Keratinocyte (primary cell): ENCODE measurements around the gene FGF12. TPM values are rescaled to one million over a fixed set of nuclear protein-coding genes. Genes with fewer than 3 reads are reported as not detected.

Source experiments
- DNase-seq: peaks from one replicate; pipeline ENCODE4 v3.0.0-alpha.2; 2011; ENCODE audit warnings: low read depth, missing footprints, low spot score
- FAIRE-seq: peaks from 2 replicates; lab custom pipeline; 2011; peaks lifted over from hg19 to GRCh38; lab: Jason Lieb, UNC
- H2AFZ ChIP-seq: 2 replicates; pipeline ENCODE4 v1.6.0; 2012; ENCODE audit warnings: low read length, control low read depth, inconsistent platforms; ENCODE audit not compliant: control insufficient read depth
- H3K27ac ChIP-seq: 2 replicates; pipeline ENCODE4 v1.5.1; 2011; ENCODE audit warnings: low read length; ENCODE audit not compliant: control insufficient read depth, insufficient read depth
- H3K27me3 ChIP-seq: 3 replicates; pipeline ENCODE4 v1.6.0; 2011; ENCODE audit warnings: low read length; ENCODE audit not compliant: control insufficient read depth, insufficient read depth; ENCODE audit errors: extremely low read depth
- H3K36me3 ChIP-seq, 2 experiments: 2 replicates in 1 of 2; 3 replicates in 1 of 2; pipeline ENCODE4 v1.5.1; 2011; ENCODE audit warnings: low read length in 2 of 2, mild to moderate bottlenecking in 1 of 2; ENCODE audit not compliant: control insufficient read depth in 2 of 2, insufficient read depth in 2 of 2; ENCODE audit errors: extremely low read depth in 1 of 2
- H3K4me1 ChIP-seq: 3 replicates; pipeline ENCODE4 v1.5.1; 2011; ENCODE audit warnings: low read length; ENCODE audit not compliant: control insufficient read depth, insufficient read depth; ENCODE audit errors: extremely low read depth
- H3K4me2 ChIP-seq: 3 replicates; pipeline ENCODE4 v1.6.0; 2011; ENCODE audit warnings: low read depth, low read length; ENCODE audit not compliant: control insufficient read depth, insufficient read depth; ENCODE audit errors: extremely low read depth
- H3K4me3 ChIP-seq, 3 experiments: fragments of 200-600 bp in 1 of 3; sonication (generic) in 1 of 3; 2 replicates in 2 of 3; 3 replicates in 1 of 3; pipeline ENCODE4 v1.5.1; 2011 to 2016; ENCODE audit warnings: low read length in 3 of 3, mild to moderate bottlenecking in 3 of 3, control low read depth in 2 of 3, inconsistent platforms in 1 of 3, low read depth in 1 of 3, mixed read lengths in 1 of 3, mixed run types in 1 of 3, moderate library complexity in 1 of 3; ENCODE audit not compliant: control insufficient read depth in 2 of 3, insufficient read depth in 2 of 3; ENCODE audit errors: extremely low read depth in 1 of 3
- H3K79me2 ChIP-seq: 2 replicates; pipeline ENCODE4 v1.6.0; 2012; ENCODE audit warnings: low read length; ENCODE audit not compliant: control insufficient read depth, insufficient read depth
- H3K9ac ChIP-seq: 3 replicates; pipeline ENCODE4 v1.6.0; 2011; ENCODE audit warnings: low read length; ENCODE audit not compliant: control insufficient read depth, insufficient read depth; ENCODE audit errors: extremely low read depth
- H3K9me1 ChIP-seq: 3 replicates; pipeline ENCODE4 v1.6.0; 2011; ENCODE audit warnings: low read length; ENCODE audit not compliant: control insufficient read depth, insufficient read depth; ENCODE audit errors: extremely low read depth
- H3K9me3 ChIP-seq: 2 replicates; pipeline ENCODE4 v1.5.1; 2012; ENCODE audit warnings: low read depth, low read length; ENCODE audit not compliant: control insufficient read depth
- H4K20me1 ChIP-seq: 3 replicates; pipeline ENCODE4 v1.6.0; 2011; ENCODE audit warnings: low read length; ENCODE audit not compliant: control insufficient read depth, insufficient read depth; ENCODE audit errors: extremely low read depth
- CTCF ChIP-seq, 3 experiments: IDR thresholded peaks in 1 of 3; conservative IDR thresholded peaks in 1 of 3; optimal IDR thresholded peaks in 1 of 3; 2 replicates in 2 of 3; 3 replicates in 1 of 3; pipeline versions ENCODE3 to v1.5.1; 2011; ENCODE audit warnings: low read length in 3 of 3, mild to moderate bottlenecking in 3 of 3, moderate library complexity in 2 of 3, control low read depth in 1 of 3, inconsistent platforms in 1 of 3; ENCODE audit not compliant: insufficient read depth in 2 of 3; ENCODE audit errors: extremely low read depth in 1 of 3
- EZH2 ChIP-seq: IDR thresholded peaks from one replicate; pipeline ENCODE4 v1.6.1; 2012; ENCODE audit warnings: inconsistent platforms, mild to moderate bottlenecking, low read length, moderate library complexity
- dilution Hi-C: fragments of 300-500 bp; cut with MboI; formaldehyde crosslinking; loops from one replicate; pipeline ENCODE4 v1.7.0; 2020; ENCODE audit warnings: low sequenced_read_pairs; ENCODE audit not compliant: extremely low pct_ligation_motif_present
- polyA plus RNA-seq, 5 experiments: library from polyadenylated mRNA; depleted of rRNA in 3 of 5; stranded (reverse) in 3 of 5; stranded (forward) in 1 of 5; unstranded in 1 of 5; fragments of >200 nt; gene quantifications; 1 replicate in 1 of 5; 2 replicates in 3 of 5; 3 replicates in 1 of 5; pipeline versions ENCODE4 v1.2.1 to v1.2.3, GENCODE V29; 2011 to 2012; ENCODE audit warnings: missing spikeins in 2 of 5, low read depth in 1 of 5, low replicate concordance in 1 of 5

FGF12 gene
- polyA plus RNA-seq, 1 donor (not counting 4 experiments of a cell fraction or from before 2014, with no cell fraction given): 4.1 TPM

- Histone ChIP-seq H3K27ac (no peak overlapping the region), H3K9me1 (no peaks in the 10 kb centered on the region), H3K4me1 (no peaks in the 10 kb centered on the region), H3K9me3 (no peaks in the 10 kb centered on the region), H3K36me3 (no peaks in the 10 kb centered on the region), H4K20me1 (no peaks in the 10 kb centered on the region), H3K9ac (no peak overlapping the region), H2AFZ (no peak overlapping the region), H3K79me2 (no peaks in the 10 kb centered on the region), H3K4me3 (no peak overlapping the region), H3K4me2 (no peak overlapping the region), H3K27me3 (no peaks in the 10 kb centered on the region)
- TF ChIP-seq CTCF (optimal IDR thresholded peaks at IDR 0.05 in 1 of 3, IDR thresholded peaks at IDR 0.05 in 1 of 3, conservative IDR thresholded peaks at IDR 0.05 in 1 of 3; ENCODE audit: extremely low read depth in 1 of 3, insufficient read depth in 2 of 3, low read length in 3 of 3): no peak
- TF ChIP-seq EZH2: no peak
- DNase-seq: no peak
- dilution Hi-C loops: no loop called here
- no peak for FAIRE-seq
Observed at GRCh38 chr3:192652727-192653126, 74.6 kb downstream of the FGF12 start.

GRCh38 chr3:192651836-192652512, 75.4 kb downstream of the FGF12 start:
- dilution Hi-C loops: no loop called here

More at GRCh38 chr3:192651836-192652512, 75.4 kb downstream of the FGF12 start:
- Histone ChIP-seq H2AFZ (no peak overlapping the region), H3K9me3 (no peaks in the 10 kb centered on the region), H3K4me2 (no peak overlapping the region), H3K4me1 (no peaks in the 10 kb centered on the region), H3K36me3 (no peaks in the 10 kb centered on the region), H3K4me3 (no peak overlapping the region), H3K27me3 (no peaks in the 10 kb centered on the region), H4K20me1 (no peaks in the 10 kb centered on the region), H3K9ac (no peak overlapping the region), H3K79me2 (no peaks in the 10 kb centered on the region), H3K27ac (no peak overlapping the region), H3K9me1 (no peaks in the 10 kb centered on the region)
- DNase-seq (no peak), FAIRE-seq (no peak)
- no peak for TF ChIP-seq CTCF (optimal IDR thresholded peaks at IDR 0.05 in 1 of 3, IDR thresholded peaks at IDR 0.05 in 1 of 3, conservative IDR thresholded peaks at IDR 0.05 in 1 of 3; ENCODE audit: extremely low read depth in 1 of 3, insufficient read depth in 2 of 3, low read length in 3 of 3)
- TF ChIP-seq EZH2: no peak
